DOHH2 (cell line): ENCODE data around the gene CCDC88C.

Source experiments
- H3F3A ChIP-seq: fragments of 200-600 bp; sonication (generic), shearing (Covaris generic); 2 replicates; pipeline ENCODE4 v1.6.0; 2016; ENCODE audit warnings: antibody characterized with exemption, mild to moderate bottlenecking; ENCODE audit not compliant: control insufficient read depth, insufficient read depth
- H3K27ac ChIP-seq: fragments of 200-600 bp; sonication (generic); 2 replicates; pipeline ENCODE4 v1.5.1; 2014; ENCODE audit warnings: low read depth, mild to moderate bottlenecking, low read length, moderate library complexity
- H3K27me3 ChIP-seq: fragments of 200-600 bp; sonication (generic); 2 replicates; pipeline ENCODE4 v1.6.1; 2014; ENCODE audit warnings: mild to moderate bottlenecking, low read length, mixed read lengths; ENCODE audit not compliant: control insufficient read depth
- H3K36me3 ChIP-seq: fragments of 200-600 bp; sonication (generic); 2 replicates; pipeline ENCODE4 v1.6.1; 2014; ENCODE audit warnings: mild to moderate bottlenecking, low read length, moderate library complexity, mixed read lengths; ENCODE audit not compliant: control insufficient read depth
- H3K4me1 ChIP-seq: fragments of 200-600 bp; sonication (generic); 2 replicates; pipeline ENCODE4 v1.6.1; 2014; ENCODE audit warnings: mild to moderate bottlenecking, low read length, mixed read lengths; ENCODE audit not compliant: control insufficient read depth
- H3K4me2 ChIP-seq: fragments of 200-600 bp; sonication (generic); 2 replicates; pipeline ENCODE4 v1.6.0; 2014; ENCODE audit warnings: mild to moderate bottlenecking, low read length, moderate library complexity
- H3K4me3 ChIP-seq: fragments of 200-600 bp; sonication (generic); 2 replicates; pipeline ENCODE4 v1.5.1; 2014; ENCODE audit warnings: mild to moderate bottlenecking, low read length, mixed read lengths
- H3K79me2 ChIP-seq: fragments of 200-600 bp; sonication (generic); 2 replicates; pipeline ENCODE4 v1.6.1; 2014; ENCODE audit warnings: mild to moderate bottlenecking, low read length, mixed read lengths; ENCODE audit not compliant: control insufficient read depth
- H3K9me2 ChIP-seq: fragments of 200-600 bp; sonication (generic); replicated peaks from 2 replicates; pipeline ENCODE4 v1.6.1; 2014; ENCODE audit warnings: mild to moderate bottlenecking, low read length, mixed read lengths; ENCODE audit not compliant: control insufficient read depth
- H3K9me3 ChIP-seq: fragments of 200-600 bp; sonication (generic); 2 replicates; pipeline ENCODE4 v1.6.1; 2014; ENCODE audit warnings: antibody characterized with exemption, low read length, mixed read lengths; ENCODE audit not compliant: control insufficient read depth, insufficient read depth
- H4K20me1 ChIP-seq: fragments of 200-600 bp; sonication (generic); 2 replicates; pipeline ENCODE4 v1.6.0; 2014; ENCODE audit warnings: low read depth, mild to moderate bottlenecking, antibody characterized with exemption, low read length, moderate library complexity; ENCODE audit not compliant: control insufficient read depth, insufficient read depth
- EZH2phosphoT487 ChIP-seq: fragments of 200-600 bp; sonication (generic); IDR thresholded peaks from 2 replicates; pipeline ENCODE4 v1.6.1; 2017; ENCODE audit warnings: borderline replicate concordance, mild to moderate bottlenecking, antibody characterized with exemption, low read length, moderate library complexity, mixed read lengths
- TF ChIP-seq, protein P1 (sequence below): fragments of 200-600 bp; sonication (generic); IDR thresholded peaks from one replicate; pipeline ENCODE4 v1.5.1; 2014; ENCODE audit warnings: antibody characterized with exemption, mild to moderate bottlenecking, low read depth, low read length; ENCODE audit not compliant: poor library complexity, severe bottlenecking

CCDC88C gene

DNA sequence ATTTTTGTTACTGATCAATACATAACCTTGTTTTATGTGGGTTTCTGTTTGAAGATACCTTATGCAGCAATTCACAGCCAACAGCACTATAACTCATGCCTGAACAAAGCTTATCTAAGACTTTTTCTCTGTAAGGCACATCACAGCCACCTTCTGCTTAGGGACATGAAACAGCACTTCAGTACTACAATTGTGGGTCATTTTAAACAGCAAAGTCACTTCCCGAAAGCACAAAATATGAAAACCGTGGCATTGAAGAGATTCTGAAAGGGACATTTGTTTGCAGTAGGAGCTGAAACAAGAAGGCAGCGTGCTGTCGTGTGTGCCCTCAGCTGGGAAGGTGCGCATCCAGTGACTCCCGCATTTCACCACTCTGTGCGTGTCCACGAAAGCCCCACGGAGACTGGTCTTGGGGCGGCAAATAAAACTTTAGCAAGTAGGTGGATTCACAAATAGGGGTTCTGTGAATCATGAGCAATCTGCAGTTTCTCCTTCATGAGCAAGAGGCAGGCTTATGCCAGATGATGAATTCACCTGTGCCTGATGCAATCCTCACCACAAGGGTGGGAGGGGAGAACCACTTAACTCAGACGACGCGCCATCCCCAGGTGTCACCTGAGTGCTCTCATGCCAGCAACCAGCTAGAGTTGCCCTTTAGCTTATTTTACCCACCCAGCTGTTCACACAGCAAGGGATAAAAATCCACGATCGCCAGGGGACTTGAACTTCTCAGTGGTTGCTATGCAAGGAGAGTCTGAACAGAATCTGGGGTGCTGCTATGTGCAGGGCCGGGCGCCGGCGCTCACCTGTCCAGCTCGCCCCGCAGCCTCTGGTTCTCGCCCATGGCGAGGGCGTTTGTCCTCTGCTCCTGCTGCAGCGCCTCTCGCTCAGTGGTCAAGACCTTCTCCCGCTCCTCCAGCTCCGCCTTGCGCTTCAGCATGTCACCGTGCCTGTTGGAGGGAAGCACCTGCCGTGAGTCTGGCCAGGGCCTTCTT lies 118.2 kb downstream of the CCDC88C start:
- H3K36me3 ChIP-seq: peaks cover 97% of the 10 kb centered on the region
- H3K4me3 ChIP-seq: no peak overlapping the region
- no peak overlapping the region for H3K4me2 ChIP-seq
- no peaks in the 10 kb centered on the region for H3K9me2 ChIP-seq
- 0 out of 2 replicates have a peak, but pooled peaks cover 1% of the 10 kb centered on the region for H3F3A ChIP-seq
- peaks cover 3% of the 10 kb centered on the region; the same call in 1 of the 2 replicates for H4K20me1 ChIP-seq
- H3K79me2 ChIP-seq: peaks cover 14% of the 10 kb centered on the region
- no peaks in the 10 kb centered on the region for H3K9me3 ChIP-seq
- peaks cover 9% of the 10 kb centered on the region for H3K4me1 ChIP-seq
- TF ChIP-seq, protein P1, sequence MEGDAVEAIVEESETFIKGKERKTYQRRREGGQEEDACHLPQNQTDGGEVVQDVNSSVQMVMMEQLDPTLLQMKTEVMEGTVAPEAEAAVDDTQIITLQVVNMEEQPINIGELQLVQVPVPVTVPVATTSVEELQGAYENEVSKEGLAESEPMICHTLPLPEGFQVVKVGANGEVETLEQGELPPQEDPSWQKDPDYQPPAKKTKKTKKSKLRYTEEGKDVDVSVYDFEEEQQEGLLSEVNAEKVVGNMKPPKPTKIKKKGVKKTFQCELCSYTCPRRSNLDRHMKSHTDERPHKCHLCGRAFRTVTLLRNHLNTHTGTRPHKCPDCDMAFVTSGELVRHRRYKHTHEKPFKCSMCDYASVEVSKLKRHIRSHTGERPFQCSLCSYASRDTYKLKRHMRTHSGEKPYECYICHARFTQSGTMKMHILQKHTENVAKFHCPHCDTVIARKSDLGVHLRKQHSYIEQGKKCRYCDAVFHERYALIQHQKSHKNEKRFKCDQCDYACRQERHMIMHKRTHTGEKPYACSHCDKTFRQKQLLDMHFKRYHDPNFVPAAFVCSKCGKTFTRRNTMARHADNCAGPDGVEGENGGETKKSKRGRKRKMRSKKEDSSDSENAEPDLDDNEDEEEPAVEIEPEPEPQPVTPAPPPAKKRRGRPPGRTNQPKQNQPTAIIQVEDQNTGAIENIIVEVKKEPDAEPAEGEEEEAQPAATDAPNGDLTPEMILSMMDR: no peak
- no peak for TF ChIP-seq EZH2phosphoT487
- H3K27me3 ChIP-seq: no peaks in the 10 kb centered on the region
- H3K27ac ChIP-seq: no peak overlapping the region

DNA sequence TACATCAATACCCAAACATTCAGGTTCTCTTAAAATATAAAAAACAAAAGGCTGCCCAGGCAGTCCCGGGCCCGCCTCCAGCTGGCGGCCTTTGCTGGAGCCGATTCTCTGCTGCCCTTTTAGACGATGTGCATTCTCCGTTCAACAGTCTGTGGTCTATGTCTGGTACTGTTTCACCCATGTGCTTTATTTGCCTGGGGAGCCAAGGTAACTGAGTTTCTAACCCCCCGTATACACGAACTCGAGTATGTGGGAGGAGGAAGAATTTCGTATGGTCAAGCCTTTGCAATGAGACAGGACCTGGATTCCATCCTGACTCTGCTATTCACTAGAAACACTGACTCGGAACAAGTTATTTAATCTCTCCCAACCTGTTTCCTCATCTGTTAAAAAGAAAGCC lies 119.0 kb downstream of the CCDC88C start:
- H3K27me3 ChIP-seq: no peaks in the 10 kb centered on the region
- no peak overlapping the region for H3K27ac ChIP-seq

DNA sequence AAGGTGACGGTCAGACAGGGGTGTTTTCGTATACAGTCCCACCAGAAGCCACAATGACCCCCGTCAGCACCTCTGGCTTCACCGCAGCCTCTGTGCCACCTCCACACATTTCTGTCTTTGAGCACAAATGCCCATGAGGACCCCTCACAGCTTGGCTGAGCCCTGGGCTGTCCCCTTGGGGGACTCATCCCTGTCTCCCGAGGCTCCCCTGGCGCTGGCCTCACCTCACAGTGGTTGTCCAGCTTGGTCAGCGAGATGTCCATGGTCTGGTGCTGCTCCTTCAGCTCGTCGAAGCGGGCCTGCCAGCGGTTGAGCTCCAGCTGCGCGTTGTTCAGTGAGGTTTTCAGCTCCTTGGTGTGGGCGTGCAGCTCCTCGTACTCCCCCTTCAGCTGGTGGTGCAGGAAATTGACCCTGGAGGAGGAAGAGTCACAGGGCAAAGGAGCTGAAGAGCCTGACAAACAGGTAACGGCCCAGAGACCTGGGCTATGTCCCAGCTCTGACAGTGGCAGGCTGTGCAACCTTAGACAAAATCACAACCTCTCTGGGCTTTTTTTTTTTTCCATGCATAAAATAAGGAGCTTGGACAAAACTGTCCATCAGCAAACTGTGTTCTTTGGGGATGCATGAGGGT lies 120.4 kb downstream of the CCDC88C start:
- H3K4me3 ChIP-seq: no peak overlapping the region
- TF ChIP-seq EZH2phosphoT487: no peak
- TF ChIP-seq, protein P1: no peak
- H3F3A ChIP-seq: no peaks in the 10 kb centered on the region
- no peaks in the 10 kb centered on the region for H3K27me3 ChIP-seq
- H3K36me3 ChIP-seq: peaks cover 100% of the 10 kb centered on the region
- no peaks in the 10 kb centered on the region for H3K9me2 ChIP-seq
- H3K4me2 ChIP-seq: no peak overlapping the region
- no peak overlapping the region for H3K27ac ChIP-seq
- H3K9me3 ChIP-seq: no peaks in the 10 kb centered on the region
- H3K79me2 ChIP-seq: peaks cover 5% of the 10 kb centered on the region
- H3K4me1 ChIP-seq: no peaks in the 10 kb centered on the region
- no peaks in the 10 kb centered on the region for H4K20me1 ChIP-seq

More for the DNA sequence above, 119.0 kb downstream of the CCDC88C start:
- H3K4me1 ChIP-seq: peaks cover 6% of the 10 kb centered on the region
- H4K20me1 ChIP-seq: peaks cover 3% of the 10 kb centered on the region; the same call in 1 of the 2 replicates
- H3K4me3 ChIP-seq: no peak overlapping the region
- H3K36me3 ChIP-seq: peaks cover 97% of the 10 kb centered on the region
- H3K4me2 ChIP-seq: no peak overlapping the region
- H3K79me2 ChIP-seq: peaks cover 14% of the 10 kb centered on the region
- no peaks in the 10 kb centered on the region for H3K9me2 ChIP-seq
- H3F3A ChIP-seq: no peaks in the 10 kb centered on the region
- H3K9me3 ChIP-seq: no peaks in the 10 kb centered on the region
- TF ChIP-seq EZH2phosphoT487: no peak
- TF ChIP-seq, protein P1: no peak
